Skeletal muscle satellite cell (primary cell): ENCODE data around the gene NOP58. TPM values are rescaled to one million over a fixed set of nuclear protein-coding genes. Genes with fewer than 3 reads are reported as not detected.

Experiments used
- H3K27me3 ChIP-seq: 2 replicates; pipeline ENCODE4 v1.7.0; 2013; ENCODE audit warnings: low read length; ENCODE audit not compliant: control insufficient read depth, insufficient read depth
- H3K36me3 ChIP-seq: 2 replicates; pipeline ENCODE4 v1.7.0; 2013; ENCODE audit warnings: mild to moderate bottlenecking, control low read depth, low read length; ENCODE audit not compliant: insufficient read depth
- H3K4me1 ChIP-seq: 2 replicates; pipeline ENCODE4 v1.7.0; 2013; ENCODE audit warnings: low read length; ENCODE audit not compliant: control insufficient read depth, insufficient read depth
- H3K4me2 ChIP-seq: 2 replicates; pipeline ENCODE4 v1.7.0; 2013; ENCODE audit warnings: mild to moderate bottlenecking, low read length
- H3K4me3 ChIP-seq: 2 replicates; pipeline ENCODE4 v1.7.0; 2013; ENCODE audit warnings: low read length
- H3K9ac ChIP-seq: 2 replicates; pipeline ENCODE4 v1.7.0; 2013; ENCODE audit warnings: mild to moderate bottlenecking, low read depth, low read length, moderate library complexity
- H3K9me3 ChIP-seq: replicated peaks from 2 replicates; pipeline ENCODE4 v1.7.0; 2013; ENCODE audit warnings: mild to moderate bottlenecking, control low read depth, low read length
- small RNA-seq: library from RNA; depleted of rRNA; stranded (forward); fragments of <200 nt; gene quantifications from one replicate; pipeline ENCODE3, GENCODE V24; 2012

NOP58 gene

GRCh38 chr2:202346180-202346579 is 80.6 kb downstream of the NOP58 start:
- H3K4me3 ChIP-seq = no peak overlapping the region
- no peak overlapping the region for H3K9ac ChIP-seq
- H3K36me3 ChIP-seq = no peaks in the 10 kb centered on the region
- no peaks in the 10 kb centered on the region for H3K4me1 ChIP-seq
- no peaks in the 10 kb centered on the region for H3K9me3 ChIP-seq
- no peak overlapping the region for H3K4me2 ChIP-seq
- H3K27me3 ChIP-seq = no peaks in the 10 kb centered on the region

Small RNAs within 50 kb of the gene (small RNA-seq; reads per million reads assigned to genes)
- gene AC079354.2 (not detected), gene RF00575 (not detected), gene RN7SL753P (not detected), gene SNORD11 (36.6 reads per million, percentile 95 among the genes with 10 or more reads in this experiment), gene SNORD11B (6.3 reads per million, percentile 88 among the genes with 10 or more reads in this experiment), gene SNORD70 (180 reads per million, percentile 98 among the genes with 10 or more reads in this experiment)
